Neural progenitor cell (in vitro differentiated cells): Measurements from ENCODE around the gene SMOC2.

Experiments used
- CTCF ChIP-seq: fragments of 200-600 bp; sonication (generic); IDR thresholded peaks from 2 replicates; pipeline ENCODE4 v1.5.1; 2017; ENCODE audit warnings: antibody characterized with exemption, mild to moderate bottlenecking
- EZH2phosphoT487 ChIP-seq: fragments of 200-600 bp; sonication (generic); IDR thresholded peaks from 2 replicates; pipeline ENCODE4 v1.6.1; 2017; ENCODE audit warnings: antibody characterized with exemption

- TF ChIP-seq CTCF (no peak), EZH2phosphoT487 (no peak)
Observed at GRCh38 chr6:168649209-168649608, 208.2 kb downstream of the SMOC2 start.
